Vagina (tissue), 2 donors: ENCODE results near the gene EEF2K.

Source experiments
- CTCF ChIP-seq, 3 experiments: fragments of 450-650 bp in 2 of 3; fragments of 200-600 bp in 1 of 3; sonication (generic) in 1 of 3; IDR thresholded peaks; one replicate each; pipeline ENCODE4 v1.5.1; 2017 to 2019; ENCODE audit warnings: antibody characterized with exemption in 3 of 3, mild to moderate bottlenecking in 2 of 3, moderate library complexity in 2 of 3
- POLR2A ChIP-seq, 2 donors: fragments of 450-650 bp; IDR thresholded peaks; one replicate each; pipeline ENCODE4 v1.6.1; 2017; ENCODE audit warnings: antibody characterized with exemption in 2 of 2, mild to moderate bottlenecking in 2 of 2, moderate library complexity in 2 of 2
- POLR2AphosphoS5 ChIP-seq, 2 donors: sonication (generic); formaldehyde crosslinking; IDR thresholded peaks; one replicate each; pipeline ENCODE4 v1.9.0; 2017; ENCODE audit warnings: antibody characterized with exemption in 2 of 2, mild to moderate bottlenecking in 2 of 2, low read depth in 1 of 2; ENCODE audit not compliant: insufficient read depth in 1 of 2

GRCh38 chr16:22272870-22273650, 67.0 kb downstream of the EEF2K start:
- TF ChIP-seq CTCF (IDR thresholded peaks at IDR 0.05) (no peak), POLR2A (IDR thresholded peaks at IDR 0.05) (no peak), POLR2AphosphoS5 (IDR thresholded peaks at IDR 0.05; ENCODE audit: insufficient read depth in 1 of 2, low read depth in 1 of 2) (no peak)
